Tibial nerve (tissue), 4 donors: ENCODE measurements around the gene PSMB11. TPM values are rescaled to one million over a fixed set of nuclear protein-coding genes. Genes with fewer than 3 reads are reported as not detected.

Experiments
- DNase-seq, 2 donors: peaks; one replicate each; pipeline ENCODE4 v3.0.0-alpha.2; 2019; ENCODE audit warnings: low spot score in 2 of 2
- H3K27ac ChIP-seq, 4 donors: fragments of 200-600 bp; sonication (generic) in 3 of 4; one replicate each; pipeline ENCODE4 v1.5.1; 2017 to 2019; ENCODE audit warnings: mild to moderate bottlenecking in 1 of 4
- H3K27me3 ChIP-seq, 2 donors: fragments of 200-600 bp; sonication (generic) in 1 of 2; one replicate each; pipeline versions ENCODE4 v1.5.1 to v1.6.0; 2017 to 2019
- H3K36me3 ChIP-seq, 3 donors: fragments of 200-600 bp; sonication (generic); one replicate each; pipeline ENCODE4 v1.5.1; 2018 to 2019
- H3K4me1 ChIP-seq, 4 donors: fragments of 200-600 bp; sonication (generic) in 3 of 4; one replicate each; pipeline ENCODE4 v1.5.1; 2017 to 2019
- H3K4me3 ChIP-seq, 4 donors: fragments of 200-600 bp; sonication (generic) in 3 of 4; one replicate each; pipeline ENCODE4 v1.5.1; 2017 to 2019; ENCODE audit warnings: mild to moderate bottlenecking in 1 of 4, moderate library complexity in 1 of 4
- H3K9me3 ChIP-seq, 4 donors: fragments of 200-600 bp; sonication (generic) in 3 of 4; one replicate each; pipeline ENCODE4 v1.5.1; 2017 to 2019
- EP300 ChIP-seq, 2 donors: sonication (generic); formaldehyde crosslinking; IDR thresholded peaks; one replicate each; pipeline ENCODE4 v1.6.1; 2017; ENCODE audit warnings: antibody characterized with exemption in 2 of 2, mild to moderate bottlenecking in 1 of 2
- POLR2A ChIP-seq, 2 donors: fragments of 450-650 bp; IDR thresholded peaks; one replicate each; pipeline ENCODE4 v1.6.1; 2017; ENCODE audit warnings: antibody characterized with exemption in 2 of 2, mild to moderate bottlenecking in 2 of 2, moderate library complexity in 2 of 2
- WGBS, 2 donors: methylation state at CpG; one replicate each; pipeline ENCODE4 v1.1.5; 2018; 5-methylcytosine and 5-hydroxymethylcytosine counted together
- total RNA-seq, 4 donors: library from RNA; depleted of rRNA; stranded (reverse); fragments of >200 nt; gene quantifications; one replicate each; pipeline ENCODE4 v1.1.0, GENCODE V29; 2016
- TF ChIP-seq, protein P1 (sequence below), 5 experiments: fragments of 200-600 bp in 3 of 5; fragments of 450-650 bp in 2 of 5; sonication (generic) in 3 of 5; IDR thresholded peaks; one replicate each; pipeline ENCODE4 v1.5.1; 2016 to 2019; ENCODE audit warnings: antibody characterized with exemption in 5 of 5, mild to moderate bottlenecking in 3 of 5, moderate library complexity in 2 of 5

PSMB11 gene
- total RNA-seq, 4 donors from 2014 or later, result not detected

GRCh38 chr14:23071244-23071920 is 29.4 kb downstream of the PSMB11 start:
- Histone ChIP-seq H3K36me3 (peaks cover 0 to 67% (median 17%) of the 10 kb centered on the region in 3 donors), H3K4me3 (peak overlapping the region; percentile 41 to 68 (median 60)), H3K27ac (peak overlapping the region; percentile 69 to 91 (median 80)), H3K9me3 (no peaks in the 10 kb centered on the region), H3K27me3 (no peaks in the 10 kb centered on the region), H3K4me1 (peaks cover 0 to 46% (median 22%) of the 10 kb centered on the region in 4 donors)
- peak; percentile 65 to 80 for DNase-seq
- TF ChIP-seq, protein P1, sequence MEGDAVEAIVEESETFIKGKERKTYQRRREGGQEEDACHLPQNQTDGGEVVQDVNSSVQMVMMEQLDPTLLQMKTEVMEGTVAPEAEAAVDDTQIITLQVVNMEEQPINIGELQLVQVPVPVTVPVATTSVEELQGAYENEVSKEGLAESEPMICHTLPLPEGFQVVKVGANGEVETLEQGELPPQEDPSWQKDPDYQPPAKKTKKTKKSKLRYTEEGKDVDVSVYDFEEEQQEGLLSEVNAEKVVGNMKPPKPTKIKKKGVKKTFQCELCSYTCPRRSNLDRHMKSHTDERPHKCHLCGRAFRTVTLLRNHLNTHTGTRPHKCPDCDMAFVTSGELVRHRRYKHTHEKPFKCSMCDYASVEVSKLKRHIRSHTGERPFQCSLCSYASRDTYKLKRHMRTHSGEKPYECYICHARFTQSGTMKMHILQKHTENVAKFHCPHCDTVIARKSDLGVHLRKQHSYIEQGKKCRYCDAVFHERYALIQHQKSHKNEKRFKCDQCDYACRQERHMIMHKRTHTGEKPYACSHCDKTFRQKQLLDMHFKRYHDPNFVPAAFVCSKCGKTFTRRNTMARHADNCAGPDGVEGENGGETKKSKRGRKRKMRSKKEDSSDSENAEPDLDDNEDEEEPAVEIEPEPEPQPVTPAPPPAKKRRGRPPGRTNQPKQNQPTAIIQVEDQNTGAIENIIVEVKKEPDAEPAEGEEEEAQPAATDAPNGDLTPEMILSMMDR (IDR thresholded peaks at IDR 0.05), result peak in 1 of 5 experiments; percentile 10
- peak in 1 of 2 donors; percentile 83 for TF ChIP-seq EP300 (IDR thresholded peaks at IDR 0.05)
- TF ChIP-seq POLR2A (IDR thresholded peaks at IDR 0.05), result peak in 1 of 2 donors; percentile 51
- 1% methylated on average over 14 of the region's 14 CpGs for WGBS, 2 donors

GRCh38 chr14:23071921-23072539 is 30.0 kb downstream of the PSMB11 start:
- peaks cover 0 to 52% (median 22%) of the 10 kb centered on the region in 4 donors for H3K4me1 ChIP-seq
- 36 to 43% methylated on average over 5 of the region's 5 CpGs for WGBS, 2 donors
- no peaks in the 10 kb centered on the region for H3K9me3 ChIP-seq
- TF ChIP-seq POLR2A (IDR thresholded peaks at IDR 0.05), result no peak
- no peak for TF ChIP-seq EP300 (IDR thresholded peaks at IDR 0.05)
- TF ChIP-seq, protein P1 (IDR thresholded peaks at IDR 0.05), result no peak
- peak overlapping the region in 3 of 4 donors; percentile 52 to 68 (median 67) for H3K4me3 ChIP-seq
- no peak for DNase-seq
- peaks cover 0 to 67% (median 16%) of the 10 kb centered on the region in 3 donors for H3K36me3 ChIP-seq
- H3K27ac ChIP-seq, result peak overlapping the region; percentile 69 to 91 (median 80)
- H3K27me3 ChIP-seq, result no peaks in the 10 kb centered on the region

DNA sequence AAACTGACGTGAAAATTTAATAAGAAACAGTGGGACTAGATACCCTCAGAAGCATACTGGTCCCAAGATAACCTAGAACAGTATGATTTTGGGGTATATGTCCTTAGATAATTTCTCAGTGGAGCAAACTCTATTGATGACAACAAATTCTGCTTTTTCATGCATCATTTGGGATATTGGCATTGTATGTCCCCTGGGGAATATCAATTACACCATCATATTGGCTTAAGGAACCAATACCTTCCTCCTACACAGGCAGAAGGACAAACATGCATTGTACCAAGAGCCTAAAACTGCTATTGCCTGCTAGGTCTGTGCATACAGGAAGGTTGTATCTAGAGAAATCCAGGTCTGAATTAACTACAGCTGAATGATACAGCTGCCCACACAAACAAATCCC is 32.9 kb downstream of the PSMB11 start:
- WGBS, 2 donors, result 88 to 93% methylated on average over 1 of the region's 1 CpG
- Histone ChIP-seq H3K4me3 (no peak overlapping the region), H3K36me3 (peaks cover 0 to 74% (median 15%) of the 10 kb centered on the region in 3 donors), H3K27ac (no peak overlapping the region), H3K27me3 (no peaks in the 10 kb centered on the region), H3K4me1 (peaks cover 0 to 60% (median 21%) of the 10 kb centered on the region in 4 donors), H3K9me3 (no peaks in the 10 kb centered on the region)
- DNase-seq, result no peak
- TF ChIP-seq POLR2A (IDR thresholded peaks at IDR 0.05), result no peak
- TF ChIP-seq, protein P1 (IDR thresholded peaks at IDR 0.05), result no peak
- TF ChIP-seq EP300 (IDR thresholded peaks at IDR 0.05), result no peak

DNA sequence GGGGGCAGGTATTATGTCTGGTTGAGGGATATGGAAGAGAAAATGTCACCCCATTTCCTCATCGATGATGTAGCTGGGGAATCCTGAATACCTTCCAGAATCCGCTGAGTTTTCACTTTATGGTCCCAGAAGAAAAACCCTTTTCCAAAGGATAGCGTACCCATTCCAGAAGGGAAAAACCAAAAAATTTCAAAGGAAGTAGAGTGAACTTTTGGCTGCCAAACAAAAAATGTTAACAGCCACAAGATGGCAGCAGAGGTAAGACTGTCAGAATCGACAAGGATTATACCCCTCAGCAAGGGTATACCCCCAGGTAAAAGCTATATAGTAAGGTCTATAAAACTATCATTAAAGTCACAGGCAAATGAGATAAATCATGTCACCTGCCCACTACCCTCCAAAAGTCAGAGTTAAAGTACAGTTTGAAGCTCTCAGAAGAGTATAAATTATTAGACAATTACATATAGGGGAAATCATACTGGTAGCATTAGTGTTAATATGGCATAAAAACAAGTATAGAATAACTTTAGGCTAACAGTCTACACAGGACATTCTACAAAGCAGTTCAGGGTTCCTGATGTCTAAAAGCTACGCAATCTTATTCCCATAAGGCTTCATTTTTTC is 34.9 kb downstream of the PSMB11 start:
- H3K27me3 ChIP-seq, result no peaks in the 10 kb centered on the region
- H3K36me3 ChIP-seq, result peaks cover 0 to 94% (median 24%) of the 10 kb centered on the region in 3 donors
- peak in 1 of 2 donors; percentile 39 for DNase-seq
- no peak for TF ChIP-seq EP300 (IDR thresholded peaks at IDR 0.05)
- TF ChIP-seq, protein P1 (IDR thresholded peaks at IDR 0.05), result peak; percentile 39 to 60 (median 53)
- no peak for TF ChIP-seq POLR2A (IDR thresholded peaks at IDR 0.05)
- H3K4me1 ChIP-seq, result peaks cover 0 to 44% (median 8%) of the 10 kb centered on the region in 4 donors
- peak overlapping the region in 3 of 4 donors; percentile 1 to 87 (median 79) for H3K27ac ChIP-seq
- no peak overlapping the region for H3K4me3 ChIP-seq
- no peaks in the 10 kb centered on the region for H3K9me3 ChIP-seq
- 56 to 57% methylated on average over 5 of the region's 5 CpGs for WGBS, 2 donors
